IMR-90 (cell line): ENCODE results near the gene EXOC4. TPM values are rescaled to one million over a fixed set of nuclear protein-coding genes. Genes with fewer than 3 reads are reported as not detected.

Experiments
- ATAC-seq: fragments of 200-7000 bp; cut with Tn5 transposase; 2 replicates; pipeline ENCODE4 v1.9.1; 2020; ENCODE audit warnings: low read depth, mild to moderate bottlenecking, moderate library complexity
- BruUV-seq: library from RNA; stranded (reverse); fragments of 400-500 nt; replicated peaks from 2 replicates; lab custom pipeline; 2021; lab: Mats Ljungman, UMichigan
- CTCF ChIA-PET: fragments of 300-600 bp; formaldehyde crosslinking; extraction: SDS; loops from one replicate; lab custom pipeline; 2021; ENCODE audit warnings: antibody characterized with exemption; lab: Yijun Ruan, JAX
- POLR2A ChIA-PET: fragments of 300-600 bp; sonication (Branson Sonifier 250); formaldehyde crosslinking; loops from one replicate; lab custom pipeline; 2022; ENCODE audit warnings: antibody characterized with exemption; ENCODE audit not compliant: unreplicated experiment; lab: Charles Lee
- DNase-seq: peaks from one replicate; pipeline ENCODE4 v3.0.0; 2013
- H2AFZ ChIP-seq: replicated peaks from 2 replicates; pipeline ENCODE3; 2013; ENCODE audit warnings: low read length, mild to moderate bottlenecking; ENCODE audit not compliant: poor library complexity
- H2AK5ac ChIP-seq: 2 replicates; pipeline ENCODE4 v1.6.1; 2013; ENCODE audit warnings: low read depth, low read length, inconsistent platforms
- H2AK9ac ChIP-seq: replicated peaks from 2 replicates; pipeline ENCODE3; 2013; ENCODE audit warnings: mild to moderate bottlenecking, low read depth, low read length, moderate library complexity; ENCODE audit not compliant: poor library complexity
- H2BK120ac ChIP-seq: 2 replicates; pipeline ENCODE4 v1.6.1; 2013; ENCODE audit warnings: low read depth, low read length, inconsistent platforms
- H2BK15ac ChIP-seq: 3 replicates; pipeline ENCODE4 v1.6.1; 2013; ENCODE audit warnings: low read depth, low read length, inconsistent platforms
- H2BK20ac ChIP-seq: 2 replicates; pipeline ENCODE4 v1.6.1; 2013; ENCODE audit warnings: low read depth, mild to moderate bottlenecking, inconsistent platforms, low read length, moderate library complexity
- H2BK5ac ChIP-seq: 2 replicates; pipeline ENCODE4 v1.6.1; 2013; ENCODE audit warnings: mild to moderate bottlenecking, low read depth, low read length, inconsistent platforms; ENCODE audit not compliant: poor library complexity, severe bottlenecking
- H3K14ac ChIP-seq: replicated peaks from 2 replicates; pipeline ENCODE4 v1.6.1; 2013; ENCODE audit warnings: low read depth, low read length, inconsistent platforms
- H3K18ac ChIP-seq: 2 replicates; pipeline ENCODE4 v1.6.1; 2013; ENCODE audit warnings: low read depth, low read length, control low read depth
- H3K23ac ChIP-seq: 2 replicates; pipeline ENCODE4 v1.6.1; 2013; ENCODE audit warnings: low read depth, low read length, inconsistent platforms
- H3K27ac ChIP-seq: 2 replicates; pipeline ENCODE4 v1.5.1; 2013; ENCODE audit warnings: mild to moderate bottlenecking, control low read depth, low read length; ENCODE audit not compliant: insufficient read depth
- H3K27me3 ChIP-seq: 2 replicates; pipeline ENCODE4 v1.6.1; 2013; ENCODE audit warnings: low read length; ENCODE audit not compliant: control insufficient read depth, insufficient read depth
- H3K36me3 ChIP-seq: 2 replicates; pipeline ENCODE4 v1.6.1; 2013; ENCODE audit warnings: low read length, mixed read lengths; ENCODE audit not compliant: control insufficient read depth, insufficient read depth
- H3K4ac ChIP-seq: 2 replicates; pipeline ENCODE4 v1.6.1; 2013; ENCODE audit warnings: low read depth, low read length, inconsistent platforms
- H3K4me1 ChIP-seq: 2 replicates; pipeline ENCODE4 v1.6.1; 2013; ENCODE audit warnings: low read length, mixed read lengths; ENCODE audit not compliant: control insufficient read depth, insufficient read depth
- H3K4me2 ChIP-seq: 2 replicates; pipeline ENCODE4 v1.6.1; 2013; ENCODE audit warnings: low read depth, mild to moderate bottlenecking, control low read depth, low read length, moderate library complexity
- H3K4me3 ChIP-seq: 2 replicates; pipeline ENCODE4 v1.5.1; 2013; ENCODE audit warnings: low read depth, mild to moderate bottlenecking, control low read depth, low read length, moderate library complexity; ENCODE audit not compliant: insufficient read depth
- H3K56ac ChIP-seq: 2 replicates; pipeline ENCODE4 v1.6.1; 2013; ENCODE audit warnings: low read length, inconsistent platforms; ENCODE audit not compliant: insufficient read depth; ENCODE audit errors: extremely low read depth
- H3K79me1 ChIP-seq, 2 experiments: 2 replicates each; pipeline ENCODE4 v1.6.1; 2013; ENCODE audit warnings: low read length in 2 of 2, inconsistent platforms in 1 of 2, low read depth in 1 of 2
- H3K9ac ChIP-seq: 2 replicates; pipeline ENCODE4 v1.6.1; 2013; ENCODE audit warnings: low read depth, low read length, control low read depth
- H3K9me1 ChIP-seq: 2 replicates; pipeline ENCODE4 v1.6.1; 2013; ENCODE audit warnings: low read length, inconsistent platforms; ENCODE audit not compliant: insufficient read depth
- H3K9me3 ChIP-seq: 2 replicates; pipeline ENCODE4 v1.6.1; 2013; ENCODE audit warnings: low read length; ENCODE audit not compliant: control insufficient read depth, insufficient read depth
- H4K20me1 ChIP-seq: 2 replicates; pipeline ENCODE4 v1.6.1; 2013; ENCODE audit warnings: low read length, inconsistent platforms; ENCODE audit not compliant: insufficient read depth
- H4K5ac ChIP-seq: 2 replicates; pipeline ENCODE4 v1.6.1; 2013; ENCODE audit warnings: mild to moderate bottlenecking, low read depth, low read length, control low read depth
- H4K8ac ChIP-seq, 2 experiments: 2 replicates each; pipeline ENCODE4 v1.6.1; 2013; ENCODE audit warnings: low read depth in 2 of 2, low read length in 2 of 2, control low read depth in 1 of 2, inconsistent platforms in 1 of 2
- H4K91ac ChIP-seq: 2 replicates; pipeline ENCODE4 v1.6.1; 2013; ENCODE audit warnings: low read depth, low read length, inconsistent platforms; ENCODE audit not compliant: insufficient read depth
- WGBS, 2 experiments: methylation state at CpG; one replicate each; pipeline versions ENCODE4 v1.1.5 to v1.1.7; 2013; ENCODE audit warnings: missing lambda C conversion rate in 2 of 2; ENCODE audit not compliant: insufficient read length in 1 of 2; ENCODE audit errors: extremely low coverage in 2 of 2; 5-methylcytosine and 5-hydroxymethylcytosine counted together
- dilution Hi-C: fragments of 300-500 bp; cut with HindIII; formaldehyde crosslinking; loops from one replicate; pipeline ENCODE4 v1.14.3; 2018; ENCODE audit warnings: low sequenced_read_pairs; ENCODE audit not compliant: unreplicated experiment
- in situ Hi-C: fragments of 300-500 bp; cut with MboI; formaldehyde crosslinking; loops from 3 replicates; pipeline ENCODE4 v1.14.3; 2019; ENCODE audit warnings: low sequenced_read_pairs, inconsistent platforms, mixed read lengths
- intact Hi-C: fragments of 100-400 bp; cut with micrococcal nuclease; formaldehyde crosslinking; loops from 2 replicates; pipeline ENCODE4 v1.10.0; 2022
- polyA plus RNA-seq, 3 experiments: library from polyadenylated mRNA; depleted of rRNA; stranded (reverse); fragments of >200 nt; gene quantifications; 2 replicates each; pipeline ENCODE4 v1.2.3, GENCODE V29; 2012; ENCODE audit warnings: low replicate concordance in 1 of 3
- total RNA-seq: library from RNA; depleted of rRNA; stranded (reverse); fragments of >200 nt; gene quantifications from 2 replicates; pipeline ENCODE4 v1.2.3, GENCODE V29; 2012
- TF ChIP-seq, protein P1 (sequence below): fragments of 150-350 bp; IDR thresholded peaks from 2 replicates; pipeline ENCODE4 v1.6.1; 2017; ENCODE audit warnings: mild to moderate bottlenecking, antibody characterized with exemption, low read length, low read depth

The EXOC4 gene
- total and polyA plus RNA-seq, 2 of the 4 experiments (the other 2 are of a cell fraction) = 25.4 to 94.6 TPM

DNA sequence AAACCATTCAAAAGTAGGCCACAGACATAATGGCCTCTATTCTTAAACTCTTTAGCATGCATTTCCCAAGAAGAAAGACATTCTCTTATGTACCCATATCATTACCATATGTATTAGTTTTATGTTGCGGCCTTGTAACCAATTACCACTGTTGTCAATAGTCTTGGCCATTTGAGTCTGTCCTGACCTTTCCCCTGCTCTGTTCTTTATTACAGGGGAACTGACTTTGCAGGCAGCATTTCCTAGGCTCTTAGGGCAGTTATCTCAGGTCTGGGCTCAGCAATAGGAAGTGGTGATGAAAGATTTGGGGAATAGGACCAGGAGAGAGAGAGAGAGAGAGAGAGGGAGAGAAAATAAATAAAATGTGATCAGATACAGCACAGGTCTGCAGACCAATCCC lies 679.7 kb downstream of the EXOC4 start:
- Histone ChIP-seq H3K27me3 (no peaks in the 10 kb centered on the region), H4K5ac (no peak overlapping the region), H3K4me2 (no peak overlapping the region), H4K91ac (no peak overlapping the region), H3K23ac (no peak overlapping the region), H3K9ac (no peak overlapping the region), H3K4me1 (peaks cover 7% of the 10 kb centered on the region), H3K79me1 (no peaks in the 10 kb centered on the region), H3K4ac (no peak overlapping the region), H2AFZ (no peak overlapping the region), H2BK20ac (no peak overlapping the region), H4K8ac (no peak overlapping the region), H2AK5ac (no peak overlapping the region), H3K18ac (no peak overlapping the region), H2BK15ac (no peak overlapping the region), H2BK120ac (no peak overlapping the region), H2AK9ac (no peak overlapping the region), H4K20me1 (no peaks in the 10 kb centered on the region), H3K56ac (no peak overlapping the region), H3K27ac (no peak overlapping the region), H3K36me3 (no peaks in the 10 kb centered on the region), H3K9me3 (no peaks in the 10 kb centered on the region), H3K4me3 (no peak overlapping the region), H2BK5ac (no peak overlapping the region), H3K9me1 (peaks cover 3% of the 10 kb centered on the region; the same call in 1 of the 2 replicates), H3K14ac (no peak overlapping the region)
- no TSS peak for BruUV-seq
- DNase-seq (no peak), ATAC-seq (no peak)
- intact Hi-C loops = no loop called here
- in situ Hi-C loops = no loop called here
- dilution Hi-C loops = no loop called here
- ChIA-PET POLR2A (no interaction called here), CTCF (interaction anchor here (0.6 kb wide), 1 partner anchor 14 kb away, joined by 3 read pairs; no protein-coding TSS in a partner anchor)
- WGBS, 2 experiments = no CpG with 5 or more reads among the region's 1 CpG
- TF ChIP-seq, protein P1, sequence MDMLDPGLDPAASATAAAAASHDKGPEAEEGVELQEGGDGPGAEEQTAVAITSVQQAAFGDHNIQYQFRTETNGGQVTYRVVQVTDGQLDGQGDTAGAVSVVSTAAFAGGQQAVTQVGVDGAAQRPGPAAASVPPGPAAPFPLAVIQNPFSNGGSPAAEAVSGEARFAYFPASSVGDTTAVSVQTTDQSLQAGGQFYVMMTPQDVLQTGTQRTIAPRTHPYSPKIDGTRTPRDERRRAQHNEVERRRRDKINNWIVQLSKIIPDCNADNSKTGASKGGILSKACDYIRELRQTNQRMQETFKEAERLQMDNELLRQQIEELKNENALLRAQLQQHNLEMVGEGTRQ = no peak
